GM21526 (cell line): ENCODE measurements around the gene IMPDH1.

Source experiments
- ATAC-seq: cut with Tn5 transposase; IDR thresholded peaks from one replicate; pipeline ENCODE4 v1.9.1; 2021; ENCODE audit warnings: moderate library complexity; ENCODE audit not compliant: unreplicated experiment, low FRiP score

Gene IMPDH1

DNA sequence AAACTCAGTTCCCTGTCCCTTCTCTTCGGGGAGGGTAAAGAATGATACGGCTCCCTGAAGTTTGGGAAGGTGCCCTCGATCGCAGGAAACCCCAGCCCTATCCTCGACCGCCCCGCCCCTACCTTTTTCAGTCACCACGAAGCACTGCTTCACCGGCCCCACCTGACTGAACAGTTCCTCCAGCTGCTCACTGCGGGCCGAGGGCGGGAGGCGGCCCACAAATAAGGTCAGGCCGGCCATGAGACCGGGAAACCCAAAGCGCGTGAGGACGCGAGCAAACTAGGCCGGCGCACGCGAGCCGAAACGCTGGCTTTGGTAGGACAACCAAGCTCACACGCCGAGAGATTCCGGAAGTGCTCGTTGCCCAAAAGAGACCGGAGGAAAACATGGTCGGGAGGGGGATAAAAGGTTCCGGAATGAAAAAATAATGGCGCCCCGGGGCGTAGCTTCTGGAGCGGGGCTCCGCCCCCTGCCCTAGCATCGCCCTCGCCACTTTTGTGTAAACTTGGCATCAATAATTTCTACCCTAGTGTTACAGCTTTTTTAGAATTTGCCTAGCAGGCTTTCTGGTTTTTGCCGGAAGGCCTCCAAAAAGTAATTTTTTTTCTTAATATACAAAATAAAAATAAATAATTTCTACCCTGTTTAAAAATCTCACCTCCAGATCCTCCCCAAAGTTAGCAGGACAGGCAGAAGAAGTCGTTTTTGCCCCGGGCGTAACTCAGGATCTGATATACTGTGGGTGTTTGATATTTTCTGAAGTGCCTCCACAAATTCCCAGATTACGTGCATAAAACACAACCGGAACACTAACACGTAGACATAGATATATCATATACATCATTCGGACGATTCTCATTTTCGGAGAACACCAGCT, 66.0 kb downstream of the IMPDH1 start, which contains the start of gene RBM28:
Gene RBM28 (minus strand): TSS at position 355 of the 877 bp plus-strand sequence. CDS start 115 bp downstream, at position 240.
- ATAC-seq, result peak; percentile 87
